ENCODE measurements around the gene CLNK. TPM values are rescaled to one million over a fixed set of nuclear protein-coding genes. Genes with fewer than 3 reads are reported as not detected.

The CLNK gene
- total and polyA plus RNA-seq, 7 donors: 0.44 TPM; not detected in 6

DNA sequence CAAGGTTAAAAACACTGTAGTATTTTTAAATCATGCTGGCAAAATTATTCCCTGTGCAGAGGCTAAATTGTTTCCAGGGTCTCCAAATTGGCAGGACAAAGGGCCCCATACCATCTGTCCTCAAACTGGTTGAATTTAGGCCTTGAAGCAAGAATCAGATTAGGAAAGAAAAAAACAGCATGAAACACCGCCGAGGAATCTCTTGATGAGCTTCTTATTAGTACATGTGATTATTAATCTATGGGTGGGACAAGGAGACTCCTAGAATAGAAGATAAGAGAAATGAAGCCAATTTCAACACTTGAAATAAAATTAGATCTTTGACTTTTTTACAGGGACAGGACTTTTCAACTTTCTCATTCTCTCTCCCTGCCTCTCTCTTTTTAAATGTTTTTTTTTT, 7.1 kb upstream of the CLNK start:
- TF ChIP-seq, protein P1, sequence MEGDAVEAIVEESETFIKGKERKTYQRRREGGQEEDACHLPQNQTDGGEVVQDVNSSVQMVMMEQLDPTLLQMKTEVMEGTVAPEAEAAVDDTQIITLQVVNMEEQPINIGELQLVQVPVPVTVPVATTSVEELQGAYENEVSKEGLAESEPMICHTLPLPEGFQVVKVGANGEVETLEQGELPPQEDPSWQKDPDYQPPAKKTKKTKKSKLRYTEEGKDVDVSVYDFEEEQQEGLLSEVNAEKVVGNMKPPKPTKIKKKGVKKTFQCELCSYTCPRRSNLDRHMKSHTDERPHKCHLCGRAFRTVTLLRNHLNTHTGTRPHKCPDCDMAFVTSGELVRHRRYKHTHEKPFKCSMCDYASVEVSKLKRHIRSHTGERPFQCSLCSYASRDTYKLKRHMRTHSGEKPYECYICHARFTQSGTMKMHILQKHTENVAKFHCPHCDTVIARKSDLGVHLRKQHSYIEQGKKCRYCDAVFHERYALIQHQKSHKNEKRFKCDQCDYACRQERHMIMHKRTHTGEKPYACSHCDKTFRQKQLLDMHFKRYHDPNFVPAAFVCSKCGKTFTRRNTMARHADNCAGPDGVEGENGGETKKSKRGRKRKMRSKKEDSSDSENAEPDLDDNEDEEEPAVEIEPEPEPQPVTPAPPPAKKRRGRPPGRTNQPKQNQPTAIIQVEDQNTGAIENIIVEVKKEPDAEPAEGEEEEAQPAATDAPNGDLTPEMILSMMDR (IDR thresholded peaks at IDR 0.05): no peak
- TF ChIP-seq POLR2A (IDR thresholded peaks at IDR 0.05) (no peak), POLR2AphosphoS5 (IDR thresholded peaks at IDR 0.05) (no peak), EP300 (IDR thresholded peaks at IDR 0.05) (no peak)
- H3K9me3 ChIP-seq: no peaks in the 10 kb centered on the region
- no peak overlapping the region for H3K4me3 ChIP-seq
- H3K4me1 ChIP-seq: peaks cover 0 to 8% (median 0%) of the 10 kb centered on the region in 4 donors
- no peak for DNase-seq
- H3K36me3 ChIP-seq: no peaks in the 10 kb centered on the region
- H3K27ac ChIP-seq: no peak overlapping the region
- WGBS, 2 donors: 92% methylated on average over 2 of the region's 2 CpGs
- H3K27me3 ChIP-seq: no peaks in the 10 kb centered on the region
- intact Hi-C loops (cut with DNase I): no loop called here

DNA sequence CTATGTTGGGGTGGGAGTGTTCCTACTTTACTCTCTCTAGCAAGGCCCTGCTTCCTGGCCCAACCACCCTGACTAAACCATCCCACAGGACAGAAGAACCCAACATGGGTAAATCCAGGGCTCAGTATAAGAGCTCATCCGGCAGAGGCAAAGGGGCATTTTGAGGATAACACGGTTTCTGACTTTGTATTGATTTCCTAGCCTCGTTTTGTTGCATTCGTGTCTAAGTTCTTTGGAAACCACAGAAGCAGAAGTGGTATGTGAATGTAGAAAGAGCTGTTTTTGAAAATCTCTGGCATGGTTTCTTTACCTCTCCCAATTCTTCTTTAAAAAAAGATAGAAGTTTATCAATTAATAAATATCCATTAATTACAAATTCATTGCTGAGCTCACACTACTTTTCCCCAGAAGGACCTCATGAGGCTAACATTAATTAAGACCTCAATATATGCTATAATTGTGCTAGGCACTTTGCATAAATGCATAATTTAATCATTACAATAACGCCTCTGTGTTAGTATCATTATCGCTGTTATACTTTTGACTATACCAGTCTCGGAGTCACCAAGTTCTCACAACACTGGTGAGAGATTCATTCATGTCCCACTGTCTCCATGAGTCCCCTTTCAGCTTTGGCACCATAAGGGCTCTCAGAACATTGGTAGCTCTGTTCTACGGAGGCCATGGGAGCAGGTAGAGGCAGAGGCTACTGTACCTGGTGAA, 5.8 kb upstream of the CLNK start:
- peaks cover 0 to 8% (median 0%) of the 10 kb centered on the region in 4 donors for H3K4me1 ChIP-seq
- 76 to 95% methylated on average over 8 of the region's 8 CpGs for whole genome bisulfite sequencing, 2 donors
- no peaks in the 10 kb centered on the region for H3K36me3 ChIP-seq
- TF ChIP-seq, protein P1 (IDR thresholded peaks at IDR 0.05): no peak
- TF ChIP-seq POLR2AphosphoS5 (IDR thresholded peaks at IDR 0.05) (no peak), POLR2A (IDR thresholded peaks at IDR 0.05) (no peak), EP300 (IDR thresholded peaks at IDR 0.05) (no peak)
- H3K9me3 ChIP-seq: no peaks in the 10 kb centered on the region
- no peak overlapping the region for H3K27ac ChIP-seq
- H3K4me3 ChIP-seq: no peak overlapping the region
- intact Hi-C loops (cut with DNase I): no loop called here
- no peaks in the 10 kb centered on the region for H3K27me3 ChIP-seq
- no peak for DNase-seq

DNA sequence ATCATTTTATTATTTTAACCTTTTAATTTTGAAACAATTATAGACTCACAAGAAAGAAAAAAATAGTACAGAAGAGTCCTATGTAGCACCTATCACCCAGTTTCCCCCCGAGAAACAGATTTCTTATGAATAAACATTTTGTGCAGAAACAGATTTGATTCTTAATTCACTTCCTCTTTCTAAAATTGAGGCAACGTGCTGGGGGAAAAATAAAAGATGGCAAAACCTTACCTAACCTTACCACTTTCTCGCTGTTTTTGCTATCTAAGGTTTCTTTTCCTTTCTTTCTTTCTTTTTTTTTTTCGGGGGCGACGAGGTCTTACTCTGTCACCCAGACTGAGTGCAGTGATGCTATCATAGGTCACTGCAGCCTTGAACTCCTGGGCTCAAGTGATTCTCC, 4.3 kb upstream of the CLNK start:
- Histone ChIP-seq H3K27ac (no peak overlapping the region), H3K27me3 (no peaks in the 10 kb centered on the region), H3K4me1 (peaks cover 0 to 8% (median 0%) of the 10 kb centered on the region in 4 donors), H3K36me3 (no peaks in the 10 kb centered on the region), H3K4me3 (no peak overlapping the region), H3K9me3 (no peaks in the 10 kb centered on the region)
- WGBS, 2 donors: 69 to 74% methylated on average over 6 of the region's 6 CpGs
- intact Hi-C loops (cut with DNase I): no loop called here
- no peak for DNase-seq
- no peak for TF ChIP-seq POLR2AphosphoS5 (IDR thresholded peaks at IDR 0.05)
- TF ChIP-seq, protein P1 (IDR thresholded peaks at IDR 0.05): no peak

DNA sequence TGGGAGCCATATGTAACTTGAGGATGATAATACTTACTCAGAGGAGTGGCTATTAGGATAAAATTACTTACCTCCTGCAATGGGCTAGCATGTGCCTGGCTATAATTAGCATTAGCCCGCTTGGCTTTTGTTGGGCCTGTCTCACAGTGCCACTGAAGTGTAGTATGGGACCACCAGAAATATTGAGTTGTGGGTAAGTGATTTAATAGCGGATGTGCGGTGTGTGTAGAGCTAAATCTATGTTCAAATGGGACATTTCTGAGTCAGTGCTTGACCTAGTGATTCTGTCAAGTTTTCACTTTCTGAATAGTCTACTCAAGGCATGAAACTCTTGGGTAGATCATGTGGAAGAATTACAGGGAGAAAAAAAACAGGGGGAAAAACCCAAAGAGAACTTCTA, 3.5 kb upstream of the CLNK start:
- Histone ChIP-seq H3K4me3 (no peak overlapping the region), H3K9me3 (no peaks in the 10 kb centered on the region), H3K4me1 (peaks cover 0 to 8% (median 0%) of the 10 kb centered on the region in 4 donors), H3K27me3 (no peaks in the 10 kb centered on the region), H3K36me3 (no peaks in the 10 kb centered on the region), H3K27ac (no peak overlapping the region)
- intact Hi-C loops (cut with DNase I): no loop called here
- 93 to 94% methylated on average over 3 of the region's 3 CpGs for WGBS, 2 donors
- TF ChIP-seq POLR2AphosphoS5 (IDR thresholded peaks at IDR 0.05) (no peak), POLR2A (IDR thresholded peaks at IDR 0.05) (no peak), EP300 (IDR thresholded peaks at IDR 0.05) (no peak)
- TF ChIP-seq, protein P1 (IDR thresholded peaks at IDR 0.05): no peak
- DNase-seq: no peak

DNA sequence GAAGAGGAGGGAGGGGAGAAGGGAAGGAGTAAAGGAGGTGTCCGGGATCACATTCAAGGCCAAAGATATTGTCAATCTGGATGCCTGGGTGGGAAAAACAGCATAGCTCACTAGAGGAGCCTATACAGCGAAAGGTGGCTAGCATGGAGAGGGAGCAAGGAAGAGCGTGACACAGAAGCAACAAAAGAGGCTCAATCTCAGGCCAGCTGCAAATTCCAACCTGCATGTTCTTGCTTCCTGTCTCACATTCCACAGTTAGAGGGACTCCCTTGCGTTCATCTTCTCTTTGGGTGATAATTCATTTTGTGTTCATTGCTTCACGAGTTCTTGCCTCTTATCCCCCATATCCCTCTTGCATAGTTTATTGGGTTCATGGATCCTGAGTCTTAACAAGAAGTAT, 3.0 kb upstream of the CLNK start:
- Histone ChIP-seq H3K36me3 (no peaks in the 10 kb centered on the region), H3K27me3 (no peaks in the 10 kb centered on the region), H3K27ac (no peak overlapping the region), H3K4me1 (peaks cover 0 to 8% (median 0%) of the 10 kb centered on the region in 4 donors), H3K9me3 (no peaks in the 10 kb centered on the region), H3K4me3 (no peak overlapping the region)
- DNase-seq: no peak
- WGBS, 2 donors: 88 to 90% methylated on average over 5 of the region's 5 CpGs
- intact Hi-C loops (cut with DNase I): no loop called here
- no peak for TF ChIP-seq POLR2AphosphoS5 (IDR thresholded peaks at IDR 0.05)
- no peak for TF ChIP-seq EP300 (IDR thresholded peaks at IDR 0.05)
- no peak for TF ChIP-seq POLR2A (IDR thresholded peaks at IDR 0.05)
- TF ChIP-seq, protein P1 (IDR thresholded peaks at IDR 0.05): no peak
